ENCODE measurements around the gene KNDC1.
"Not testable (repeated sequence)": the region's sequence is repeated elsewhere in the genome, so short reads cannot be mapped to it uniquely, and the experiment has no call there.

The KNDC1 gene

DNA sequence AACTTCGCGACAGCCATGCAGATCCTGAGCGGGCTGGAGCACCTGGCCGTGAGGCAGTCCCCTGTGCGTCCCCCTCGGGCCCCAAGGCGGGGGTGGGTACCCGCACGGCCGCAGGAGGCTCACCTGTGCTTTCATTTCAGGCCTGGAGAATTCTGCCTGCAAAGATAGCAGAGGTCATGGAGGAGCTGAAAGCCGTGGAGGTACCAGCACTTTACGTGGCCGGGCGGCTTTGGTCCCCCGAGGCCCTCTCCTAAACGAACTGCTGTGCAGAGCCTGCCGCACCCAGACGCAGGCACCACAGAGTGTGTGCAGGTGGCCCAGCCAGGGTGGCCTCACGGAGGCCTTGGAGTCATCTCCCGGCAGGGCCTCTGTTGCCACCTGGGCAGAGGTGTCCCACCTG, 58.9 kb downstream of the KNDC1 start:
- no peak for DNase-seq (ENCODE audit: low read depth in 1 of 2, low spot score in 1 of 2)

DNA sequence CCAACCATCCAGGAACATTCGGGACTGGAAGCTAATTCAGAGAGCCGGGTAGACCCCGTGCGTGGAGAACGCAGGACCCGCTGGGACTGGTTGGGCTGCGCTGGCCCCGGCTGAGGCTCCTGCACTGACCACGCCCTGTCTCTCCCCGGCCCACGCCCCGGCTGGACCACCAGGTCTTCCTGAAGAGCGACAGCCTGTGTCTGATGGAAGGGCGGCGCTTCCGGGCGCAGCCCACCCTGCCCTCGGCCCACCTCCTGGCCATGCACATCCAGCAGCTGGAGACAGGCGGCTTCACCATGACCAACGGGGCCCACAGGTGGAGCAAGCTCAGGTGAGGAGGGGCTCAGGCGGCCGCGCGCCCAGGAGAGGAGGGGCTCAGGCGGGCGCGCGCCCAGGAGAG, 59.8 kb downstream of the KNDC1 start:
- no peak for DNase-seq (ENCODE audit: low read depth in 1 of 2, low spot score in 1 of 2)

DNA sequence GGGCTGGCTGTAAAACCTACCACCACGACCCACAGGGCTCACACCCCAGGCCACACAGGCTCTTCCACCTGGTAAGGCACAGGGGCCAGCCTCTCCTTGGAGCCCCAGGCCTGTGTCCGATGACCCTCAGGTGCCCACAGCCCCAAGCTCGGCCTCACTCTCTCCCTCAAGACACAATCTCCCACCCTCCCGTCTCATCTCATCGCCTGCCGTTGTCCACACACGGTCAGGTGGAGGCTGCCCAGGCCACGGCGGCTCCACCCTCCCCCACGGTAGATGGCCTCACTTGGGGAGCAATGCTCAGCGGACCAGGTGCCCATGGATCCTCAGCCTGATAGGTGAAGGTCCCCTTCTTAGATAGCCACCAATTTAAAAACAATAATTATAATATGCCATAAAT, 61.3 kb downstream of the KNDC1 start:
- DNase-seq (ENCODE audit: low read depth in 1 of 2, low spot score in 1 of 2), result no peak

DNA sequence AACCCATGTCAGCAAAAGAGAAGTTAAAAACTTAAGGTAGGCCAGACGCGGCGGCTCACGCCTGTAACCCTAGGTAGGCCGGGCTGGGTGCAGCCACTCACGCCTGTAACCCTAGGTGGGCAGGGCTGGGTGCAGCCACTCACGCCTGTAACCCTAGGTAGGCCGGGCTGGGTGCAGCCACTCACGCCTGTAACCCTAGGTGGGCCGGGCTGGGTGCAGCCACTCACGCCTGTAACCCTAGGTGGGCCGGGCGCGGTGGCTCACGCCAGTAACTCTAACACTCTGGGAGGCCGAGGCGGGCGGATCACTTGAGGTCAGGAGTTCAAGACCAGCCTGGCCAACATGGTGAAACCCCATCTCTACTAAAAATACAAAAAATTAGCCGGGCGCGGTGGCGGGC, 61.7 kb downstream of the KNDC1 start:
- DNase-seq (ENCODE audit: low read depth in 1 of 2, low spot score in 1 of 2), result not testable (repeated sequence)

DNA sequence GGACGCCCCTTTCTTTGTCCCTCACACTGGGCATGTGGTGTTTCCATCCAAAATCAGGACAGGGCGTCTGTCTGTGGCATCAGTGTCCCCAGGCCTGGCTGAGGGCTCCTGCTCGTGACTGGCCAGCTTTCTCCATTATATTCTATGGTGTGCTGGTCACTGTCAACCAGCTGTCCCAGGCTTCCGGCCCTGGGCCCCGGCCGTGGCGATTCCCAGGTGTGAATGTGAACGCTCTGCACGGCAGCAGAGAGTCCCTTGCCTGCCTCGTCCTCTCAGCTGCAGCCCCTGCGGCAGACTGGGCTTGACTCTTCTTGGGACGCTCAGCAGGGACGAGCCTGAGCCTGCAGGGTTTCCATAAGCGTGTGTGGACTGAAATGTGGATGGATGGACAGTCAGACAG, 64.1 kb downstream of the KNDC1 start:
- DNase-seq (ENCODE audit: low read depth in 1 of 2, low spot score in 1 of 2), result no peak

DNA sequence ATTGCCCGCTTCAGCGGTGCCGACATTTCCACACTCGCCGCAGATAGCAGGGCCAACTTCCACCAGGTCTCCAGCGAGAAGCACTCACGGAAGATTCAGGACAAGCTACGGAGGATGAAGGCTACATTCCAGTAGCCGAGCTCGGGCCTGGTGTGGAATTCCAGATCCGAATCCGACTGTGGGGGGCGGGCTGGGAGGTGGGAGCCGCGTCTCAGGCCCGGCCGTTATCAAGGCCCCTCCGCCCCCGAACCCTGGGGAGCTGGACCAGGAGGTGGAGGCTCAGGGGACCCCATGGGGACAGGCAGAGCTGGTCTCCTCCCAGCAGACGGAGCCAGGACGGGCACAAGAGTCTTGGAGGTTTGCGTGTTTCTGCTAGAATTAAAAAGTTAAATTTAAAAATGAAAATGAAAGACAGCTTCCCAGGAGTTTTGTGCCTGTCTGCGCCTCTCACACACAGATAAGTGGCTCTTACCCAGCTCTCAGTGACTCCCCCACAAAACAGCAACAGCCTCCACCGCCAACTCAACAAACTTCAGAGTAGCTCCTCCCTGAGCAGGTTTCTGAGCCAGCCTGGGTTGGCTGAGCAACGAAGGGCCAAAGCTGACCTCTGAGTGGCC, 64.8 kb downstream of the KNDC1 start:
- DNase-seq (ENCODE audit: low read depth in 1 of 2, low spot score in 1 of 2), result no peak

- DNase-seq (ENCODE audit: low read depth in 1 of 2, low spot score in 1 of 2), result no peak
Measured at GRCh38 chr10:133225707-133226191, 65.7 kb downstream of the KNDC1 start.

DNA sequence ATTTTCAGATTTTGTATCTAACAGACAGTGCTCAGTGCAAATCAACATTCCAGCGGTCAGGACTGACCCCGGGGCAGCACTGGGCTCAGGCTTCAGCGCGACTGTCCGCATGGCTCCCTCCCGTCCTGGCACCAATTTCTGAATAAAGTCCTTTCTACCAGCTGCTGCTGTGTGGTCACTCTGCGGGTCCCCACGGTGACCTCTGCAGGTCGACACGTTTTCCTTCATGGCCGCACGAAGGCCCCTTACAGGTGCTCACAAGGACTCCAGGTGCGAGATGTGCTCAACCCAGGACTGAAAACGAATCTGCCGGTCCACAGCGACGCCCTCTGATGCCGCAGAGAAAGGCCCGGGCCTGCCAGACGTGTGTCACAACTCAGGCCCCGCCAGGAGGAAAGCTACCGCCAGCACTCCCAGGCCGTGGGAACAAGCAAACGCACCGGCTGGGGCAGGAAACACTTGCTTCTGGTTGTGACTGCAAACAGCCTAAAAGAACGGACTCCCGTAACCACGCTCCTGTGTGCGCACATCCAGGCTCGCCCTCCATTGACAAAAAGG, 66.3 kb downstream of the KNDC1 start:
- no peak for DNase-seq (ENCODE audit: low read depth in 1 of 2, low spot score in 1 of 2)

GRCh38 chr10:133227256-133227655, 67.2 kb downstream of the KNDC1 start:
- no peak for DNase-seq (ENCODE audit: low read depth in 1 of 2, low spot score in 1 of 2)

DNA sequence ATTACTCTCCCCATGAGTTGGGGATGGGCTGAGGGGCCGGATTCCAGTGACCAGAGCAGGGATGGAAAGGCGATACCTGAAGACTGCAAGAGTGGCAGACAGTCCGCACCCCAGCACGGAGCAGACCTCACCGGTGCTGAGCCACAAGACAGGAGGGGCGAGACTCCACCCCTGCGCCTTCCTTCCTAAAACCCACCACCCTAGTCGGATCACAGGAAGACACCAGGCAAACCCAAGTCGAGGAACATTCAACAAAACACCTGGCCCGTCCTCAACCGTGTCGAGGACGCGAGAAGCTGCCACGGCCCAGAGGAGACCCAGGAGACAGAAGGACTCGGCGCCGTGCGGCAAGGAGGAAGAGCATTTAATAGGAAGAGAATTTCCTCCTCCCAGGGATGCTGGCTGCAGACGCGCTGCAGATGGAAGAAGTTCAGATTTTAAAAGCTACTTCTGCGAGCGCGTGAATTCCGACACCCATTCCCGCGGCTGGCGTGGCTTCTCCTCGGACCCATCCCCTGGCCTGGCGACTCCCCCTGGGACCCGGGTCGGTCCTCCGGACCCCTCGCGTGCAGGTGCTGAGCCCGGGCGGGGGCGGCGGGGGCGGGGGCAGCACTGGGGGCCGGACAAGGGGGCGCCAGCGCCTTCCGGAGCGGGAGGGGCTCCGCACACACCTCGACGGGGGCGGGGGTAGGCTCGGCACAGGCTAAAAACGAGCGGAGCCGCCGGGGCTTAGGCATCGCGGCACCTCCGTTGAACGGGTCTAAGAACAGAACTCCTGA, 69.4 kb downstream of the KNDC1 start:
- DNase-seq (ENCODE audit: low read depth in 1 of 2, low spot score in 1 of 2), result no peak

- DNase-seq (ENCODE audit: low read depth in 1 of 2, low spot score in 1 of 2), result no peak
Measured at GRCh38 chr10:133230044-133230361, 70.0 kb downstream of the KNDC1 start, which contains the start of gene UTF1. Gene UTF1, plus strand, starts transcription at chr10:133230217. Its CDS starts 72 bp downstream, at chr10:133230289.

GRCh38 chr10:133230387-133231195, 70.6 kb downstream of the KNDC1 start:
- DNase-seq (ENCODE audit: low read depth in 1 of 2, low spot score in 1 of 2), result no peak

- no peak for DNase-seq (ENCODE audit: low read depth in 1 of 2, low spot score in 1 of 2)
Measured at GRCh38 chr10:133231244-133231945, 71.4 kb downstream of the KNDC1 start.

DNA sequence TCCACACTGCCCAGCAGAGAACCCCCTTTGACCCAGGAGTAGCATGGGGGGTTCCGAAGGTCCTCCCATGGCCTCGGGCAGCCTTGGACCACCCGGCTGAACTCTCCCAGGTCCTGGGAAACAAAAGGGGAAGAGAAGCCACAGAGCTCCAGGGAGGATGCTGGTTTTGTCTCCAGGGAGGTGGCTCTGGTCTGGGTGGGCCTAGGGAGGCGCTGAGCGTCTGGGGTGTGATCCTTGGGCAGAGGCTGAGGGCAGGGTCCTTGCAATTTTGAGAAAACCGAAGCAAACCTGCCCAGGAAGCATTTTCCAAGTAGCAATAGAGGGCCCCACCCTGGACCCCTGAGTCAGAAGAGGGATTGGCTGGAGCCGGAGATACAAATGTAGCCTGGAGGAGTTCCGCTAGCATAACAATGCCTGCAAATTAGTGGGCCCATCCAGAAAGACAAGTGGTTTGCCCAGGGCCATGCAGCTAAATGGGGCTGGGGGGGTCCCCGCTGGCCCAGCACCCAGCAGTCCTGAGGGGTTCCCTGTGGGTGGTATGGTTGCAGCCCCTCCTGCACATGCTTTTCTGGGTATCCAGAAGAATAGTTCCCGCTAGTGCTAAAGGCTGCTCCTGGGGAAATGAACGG, 72.0 kb downstream of the KNDC1 start:
- no peak for DNase-seq (ENCODE audit: low read depth in 1 of 2, low spot score in 1 of 2)

- not testable (repeated sequence) for DNase-seq (ENCODE audit: low read depth in 1 of 2, low spot score in 1 of 2)
Measured at GRCh38 chr10:133234796-133235195, 74.8 kb downstream of the KNDC1 start.

GRCh38 chr10:133235265-133235855, 75.3 kb downstream of the KNDC1 start:
- no peak for DNase-seq (ENCODE audit: low read depth in 1 of 2, low spot score in 1 of 2)

DNA sequence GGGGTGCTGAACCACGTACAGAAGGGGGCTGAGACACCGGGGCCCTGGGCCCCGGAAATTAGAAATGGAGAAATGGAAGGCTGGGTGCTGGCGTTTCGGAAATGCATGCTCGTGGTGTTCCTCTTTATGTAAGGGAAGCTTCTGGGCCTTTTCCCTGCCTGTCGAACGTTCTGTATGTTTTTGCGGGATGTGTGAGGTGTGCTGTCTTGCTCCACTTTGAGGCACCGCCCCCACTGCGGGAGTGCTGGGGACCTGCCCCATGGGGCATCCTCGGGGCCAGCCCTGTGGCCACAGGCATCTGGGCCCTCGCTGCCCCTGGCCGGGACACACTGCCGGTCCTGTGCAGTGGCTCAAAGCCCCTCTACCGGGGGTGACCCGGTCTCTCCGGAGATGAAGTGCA, 75.9 kb downstream of the KNDC1 start:
- DNase-seq (ENCODE audit: low read depth in 1 of 2, low spot score in 1 of 2), result no peak

GRCh38 chr10:133236401-133237240, 76.6 kb downstream of the KNDC1 start:
- no peak for DNase-seq (ENCODE audit: low read depth in 1 of 2, low spot score in 1 of 2)

- DNase-seq (ENCODE audit: low read depth in 1 of 2, low spot score in 1 of 2), result no peak
Measured at GRCh38 chr10:133237241-133237587, 77.2 kb downstream of the KNDC1 start.
